22Rv1 (cell line): ENCODE results near the gene ATP6V1A.

Source experiments
- CTCF ChIP-seq: fragments of 450-650 bp; IDR thresholded peaks from 2 replicates; pipeline ENCODE4 v1.5.1; 2017; ENCODE audit warnings: mild to moderate bottlenecking
- ZFX ChIP-seq: fragments of 450-650 bp; IDR thresholded peaks from 2 replicates; pipeline ENCODE4 v1.6.1; 2017; ENCODE audit warnings: antibody characterized with exemption, borderline replicate concordance

GRCh38 chr3:113819866-113820265 is 73.0 kb downstream of the ATP6V1A start:
- TF ChIP-seq CTCF (no peak), ZFX (no peak)
